Adrenal gland (tissue), 12 donors: ENCODE data around the gene TLK1. TPM values are rescaled to one million over a fixed set of nuclear protein-coding genes. Genes with fewer than 3 reads are reported as not detected.
"Not testable (repeated sequence)": the region's sequence is repeated elsewhere in the genome, so short reads cannot be mapped to it uniquely, and the experiment has no call there.

Experiments
- DNase-seq, 7 donors: peaks; one replicate each; pipeline ENCODE4 v3.0.0-alpha.2; 2019 to 2020
- H3K27ac ChIP-seq, 5 donors: fragments of 200-600 bp; sonication (generic) in 4 of 5; 1 replicate in 3 of 5; 2 replicates in 2 of 5; pipeline versions ENCODE4 v1.5.1 to v1.8.0; 2016 to 2020; ENCODE audit warnings: mild to moderate bottlenecking in 1 of 5
- H3K27me3 ChIP-seq: fragments of 200-600 bp; 2 replicates; pipeline ENCODE4 v1.8.0; 2021
- H3K36me3 ChIP-seq, 2 donors: fragments of 200-600 bp; replicated peaks in 1 of 2; 1 replicate in 1 of 2; 2 replicates in 1 of 2; pipeline versions ENCODE4 v1.5.1 to v1.8.0; 2018 to 2022
- H3K4me1 ChIP-seq, 2 donors: fragments of 200-600 bp; replicated peaks in 1 of 2; 1 replicate in 1 of 2; 2 replicates in 1 of 2; pipeline versions ENCODE4 v1.5.1 to v1.8.0; 2018 to 2021
- H3K4me3 ChIP-seq, 4 donors: fragments of 200-600 bp; sonication (generic) in 3 of 4; one replicate each; pipeline ENCODE4 v1.5.1; 2016 to 2018
- H3K9me3 ChIP-seq, 3 donors: fragments of 200-600 bp; sonication (generic) in 1 of 3; replicated peaks in 1 of 3; 1 replicate in 2 of 3; 2 replicates in 1 of 3; pipeline versions ENCODE4 v1.5.1 to v1.8.0; 2016 to 2021
- CTCF ChIP-seq, 6 experiments: fragments of 450-650 bp in 4 of 6; fragments of 200-600 bp in 2 of 6; sonication (generic) in 1 of 6; IDR thresholded peaks; 1 replicate in 5 of 6; 2 replicates in 1 of 6; pipeline versions ENCODE4 v1.5.1 to v1.8.0; 2016 to 2021; ENCODE audit warnings: antibody characterized with exemption in 6 of 6, mild to moderate bottlenecking in 2 of 6, moderate library complexity in 1 of 6
- POLR2A ChIP-seq, 2 donors: fragments of 450-650 bp; IDR thresholded peaks; one replicate each; pipeline ENCODE4 v1.6.1; 2017; ENCODE audit warnings: antibody characterized with exemption in 2 of 2, mild to moderate bottlenecking in 2 of 2, moderate library complexity in 1 of 2
- WGBS, 4 donors: extraction: QIAGEN DNeasy Blood & Tissue Kit in 2 of 4; methylation state at CpG; one replicate each; pipeline versions ENCODE4 v1.1.5 to v1.1.7; 2013 to 2017; 5-methylcytosine and 5-hydroxymethylcytosine counted together
- intact Hi-C, 2 donors: fragments of 100-400 bp; cut with DNase I; formaldehyde crosslinking; loops; one replicate each; pipeline versions ENCODE4 v1.14.1 to v1.15.0; 2022 to 2023
- polyA plus RNA-seq, 3 donors: library from polyadenylated mRNA; stranded (reverse); fragments of 200-250 nt in 2 of 3; fragments of 350-450 nt in 1 of 3; fragmentation: Illumina TruSeq in 1 of 3; extraction: RNeasy Lipid Tissue Mini Kit (QIAGEN cat#74804) in 1 of 3; gene quantifications; one replicate each; pipeline ENCODE4 v1.2.3, GENCODE V29; 2013 to 2014
- total RNA-seq, 9 donors: library from RNA; depleted of rRNA in 4 of 9; stranded (reverse); fragments of >200 nt in 4 of 9; fragments of 120-200 nt in 1 of 9; fragmentation: NEBNext Ultra II Directional in 1 of 9; extraction: Animal tissue kit (Norgen Biotek cat#: 25700) in 1 of 9; gene quantifications; one replicate each; pipeline versions ENCODE4 v1.1.0 to v1.2.4, GENCODE V29; 2013 to 2023
- donor health status: healthy with polysubstance abuse.
- donor health status: Bipolar disorder and iron deficiency.
- donor health status: DM: yes; HTN: yes; CAD: no.
- donor health status: DM: no; HTN: no; CAD: no.
- donor health status: DM: no; HTN: no; CAD: no.
- donor health status: DM: yes; HTN: yes; CAD: no.

Gene TLK1
- total and polyA plus RNA-seq, 12 donors: 16.5 to 84.0 (median 47.3) TPM

- TF ChIP-seq POLR2A (IDR thresholded peaks at IDR 0.05): no peak
- no peak for TF ChIP-seq CTCF (IDR thresholded peaks at IDR 0.05)
- intact Hi-C loops: no loop called here
Observed at GRCh38 chr2:171081649-171082111, 79.0 kb downstream of the TLK1 start.

GRCh38 chr2:171080607-171081006 lies 80.1 kb downstream of the TLK1 start:
- 91 to 98% (median 95%) methylated on average over 6 of the region's 6 CpGs for WGBS, 4 donors
- H3K4me1 ChIP-seq: no peaks in the 10 kb centered on the region
- TF ChIP-seq CTCF (IDR thresholded peaks at IDR 0.05) (no peak), POLR2A (IDR thresholded peaks at IDR 0.05) (no peak)
- H3K27ac ChIP-seq: no peak overlapping the region
- H3K27me3 ChIP-seq: no peaks in the 10 kb centered on the region
- no peaks in the 10 kb centered on the region for H3K36me3 ChIP-seq
- no peak overlapping the region for H3K4me3 ChIP-seq
- intact Hi-C loops: no loop called here
- no peak for DNase-seq
- no peaks in the 10 kb centered on the region for H3K9me3 ChIP-seq

More at GRCh38 chr2:171081649-171082111, 79.0 kb downstream of the TLK1 start:
- no peaks in the 10 kb centered on the region for H3K9me3 ChIP-seq
- DNase-seq: no peak
- no peaks in the 10 kb centered on the region for H3K27me3 ChIP-seq
- H3K4me3 ChIP-seq: no peak overlapping the region
- 87 to 89% (median 88%) methylated on average over 3 of the region's 3 CpGs for WGBS, 4 donors
- no peaks in the 10 kb centered on the region for H3K36me3 ChIP-seq
- H3K4me1 ChIP-seq: no peaks in the 10 kb centered on the region
- H3K27ac ChIP-seq: no peak overlapping the region

DNA sequence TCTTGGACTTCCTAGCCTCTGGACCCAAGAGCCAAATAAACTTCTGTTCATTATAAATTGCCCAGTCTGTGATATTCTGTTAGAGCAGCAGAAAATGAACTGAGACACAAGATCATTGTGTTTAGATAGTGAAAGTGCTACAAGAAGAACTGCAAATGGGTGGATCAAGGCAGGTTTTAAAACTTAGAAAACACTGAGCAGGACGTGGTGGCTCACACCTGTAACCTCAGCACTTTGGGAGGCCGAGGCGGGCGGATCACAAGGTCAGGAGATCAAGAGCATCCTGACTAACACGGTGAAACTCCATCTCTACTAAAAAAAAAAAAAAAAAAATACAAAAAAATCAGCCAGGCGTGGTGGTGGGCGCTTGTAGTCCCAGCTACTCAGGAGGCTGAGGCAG lies 84.3 kb downstream of the TLK1 start:
- intact Hi-C loops, H3K4me1 ChIP-seq, DNase-seq, H3K27ac ChIP-seq, H3K36me3 ChIP-seq, H3K4me3 ChIP-seq, H3K9me3 ChIP-seq, H3K27me3 ChIP-seq: not testable (repeated sequence)
- WGBS, 4 donors: 87 to 96% (median 92%) methylated on average over 6 to 7 of the region's 7 CpGs

GRCh38 chr2:171072164-171072563 lies 88.5 kb downstream of the TLK1 start:
- no peak for DNase-seq
- Histone ChIP-seq H3K36me3 (no peaks in the 10 kb centered on the region), H3K4me3 (no peak overlapping the region), H3K9me3 (no peaks in the 10 kb centered on the region), H3K27ac (no peak overlapping the region), H3K4me1 (no peaks in the 10 kb centered on the region), H3K27me3 (no peaks in the 10 kb centered on the region)
- intact Hi-C loops: no loop called here
- 91 to 98% (median 97%) methylated on average over 5 of the region's 5 CpGs for WGBS, 4 donors
- TF ChIP-seq POLR2A (IDR thresholded peaks at IDR 0.05) (no peak), CTCF (IDR thresholded peaks at IDR 0.05) (no peak)

DNA sequence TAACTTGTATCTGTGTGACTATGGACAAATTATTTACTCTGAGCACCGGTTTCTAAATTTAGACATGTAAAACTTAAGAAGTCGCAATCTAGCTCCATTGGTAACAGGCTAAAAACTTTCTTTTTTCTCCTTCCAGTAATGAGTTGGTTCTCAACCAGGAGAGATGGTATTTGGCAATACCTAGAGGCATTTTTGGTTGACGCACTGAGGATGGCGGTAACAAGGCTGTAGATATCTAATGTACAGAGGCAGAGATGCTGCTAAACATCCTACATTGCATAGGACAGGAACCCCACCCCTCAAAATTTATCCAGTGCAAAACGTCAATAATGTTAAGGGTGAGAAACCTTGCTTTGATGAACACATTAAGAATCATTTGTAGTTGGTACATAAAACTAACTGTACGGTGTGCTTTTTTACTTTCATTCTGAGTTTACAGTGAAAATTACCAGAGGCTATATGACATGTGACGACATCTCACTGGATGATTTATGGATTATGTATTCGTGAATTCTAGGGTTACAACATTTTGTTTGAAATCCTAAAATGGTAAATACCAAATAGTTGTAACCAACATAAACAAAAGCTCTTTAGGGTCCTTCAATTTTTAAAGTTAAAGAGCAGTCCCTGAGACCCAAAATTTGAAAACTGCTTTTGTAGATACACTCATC lies 91.3 kb downstream of the TLK1 start:
- Histone ChIP-seq H3K4me3 (no peak overlapping the region), H3K27me3 (no peaks in the 10 kb centered on the region), H3K27ac (no peak overlapping the region), H3K36me3 (no peaks in the 10 kb centered on the region), H3K4me1 (peaks cover 0 to 2% of the 10 kb centered on the region in 2 donors), H3K9me3 (no peaks in the 10 kb centered on the region)
- intact Hi-C loops: no loop called here
- DNase-seq: no peak
- TF ChIP-seq CTCF (IDR thresholded peaks at IDR 0.05): no peak
- TF ChIP-seq POLR2A (IDR thresholded peaks at IDR 0.05): no peak
- WGBS, 4 donors: 84 to 89% (median 88%) methylated on average over 8 of the region's 8 CpGs
